OCI-LY1 (cell line): ENCODE results near the gene CLCNKB.

ENCODE experiments used
- EZH2 ChIP-seq: fragments of 200-600 bp; sonication (generic), shearing (Covaris generic); IDR thresholded peaks from 2 replicates; pipeline ENCODE4 v1.8.0; 2017; ENCODE audit warnings: borderline replicate concordance, mixed run types, mild to moderate bottlenecking, antibody characterized with exemption, low read length, moderate library complexity, mixed read lengths
- TF ChIP-seq, protein P1 (sequence below): fragments of 200-600 bp; sonication (generic), shearing (Covaris generic); IDR thresholded peaks from 2 replicates; pipeline ENCODE4 v1.5.1; 2017; ENCODE audit warnings: mild to moderate bottlenecking, antibody characterized with exemption, low read length, moderate library complexity, mixed read lengths

DNA sequence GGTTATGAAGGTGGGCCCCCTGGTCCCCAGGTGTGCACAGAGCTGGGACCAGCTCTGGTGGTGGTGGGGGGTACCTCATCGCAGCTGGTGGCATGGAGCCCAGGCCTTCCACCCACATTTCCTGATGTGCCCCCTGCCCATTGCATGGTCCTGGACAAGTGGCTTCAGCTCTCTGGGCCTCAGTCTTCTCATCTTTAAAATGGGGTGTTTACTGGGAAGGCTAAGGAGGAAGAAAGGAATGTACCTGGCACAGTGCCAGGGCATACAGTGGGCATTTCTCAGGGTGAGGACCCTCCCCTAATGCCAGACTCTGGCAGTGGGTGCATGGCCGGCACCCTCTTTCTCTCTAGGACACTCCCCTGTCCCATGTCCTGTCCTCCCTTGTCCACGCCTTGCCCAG, 7.5 kb downstream of the CLCNKB start:
- TF ChIP-seq, protein P1, sequence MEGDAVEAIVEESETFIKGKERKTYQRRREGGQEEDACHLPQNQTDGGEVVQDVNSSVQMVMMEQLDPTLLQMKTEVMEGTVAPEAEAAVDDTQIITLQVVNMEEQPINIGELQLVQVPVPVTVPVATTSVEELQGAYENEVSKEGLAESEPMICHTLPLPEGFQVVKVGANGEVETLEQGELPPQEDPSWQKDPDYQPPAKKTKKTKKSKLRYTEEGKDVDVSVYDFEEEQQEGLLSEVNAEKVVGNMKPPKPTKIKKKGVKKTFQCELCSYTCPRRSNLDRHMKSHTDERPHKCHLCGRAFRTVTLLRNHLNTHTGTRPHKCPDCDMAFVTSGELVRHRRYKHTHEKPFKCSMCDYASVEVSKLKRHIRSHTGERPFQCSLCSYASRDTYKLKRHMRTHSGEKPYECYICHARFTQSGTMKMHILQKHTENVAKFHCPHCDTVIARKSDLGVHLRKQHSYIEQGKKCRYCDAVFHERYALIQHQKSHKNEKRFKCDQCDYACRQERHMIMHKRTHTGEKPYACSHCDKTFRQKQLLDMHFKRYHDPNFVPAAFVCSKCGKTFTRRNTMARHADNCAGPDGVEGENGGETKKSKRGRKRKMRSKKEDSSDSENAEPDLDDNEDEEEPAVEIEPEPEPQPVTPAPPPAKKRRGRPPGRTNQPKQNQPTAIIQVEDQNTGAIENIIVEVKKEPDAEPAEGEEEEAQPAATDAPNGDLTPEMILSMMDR = no peak
- no peak for TF ChIP-seq EZH2
